Naive thymus-derived CD8-positive, alpha-beta T cell (primary cell): ENCODE data around the gene PRPF19. TPM values are rescaled to one million over a fixed set of nuclear protein-coding genes. Genes with fewer than 3 reads are reported as not detected.

Source experiments
- ATAC-seq, 2 donors: fragments of 150-1000 bp; cut with Tn5 transposase in 1 of 2; sonication (Bioruptor Pico), chemical (Tn5 transposase) in 1 of 2; 1 replicate in 1 of 2; 2 replicates in 1 of 2; pipeline ENCODE4 v1.10.0; 2021; ENCODE audit warnings: mild to moderate bottlenecking in 2 of 2, moderate library complexity in 2 of 2
- POLR2A ChIA-PET: fragments of 350-600 bp; sonication (Branson Sonifier 250); formaldehyde crosslinking; loops from one replicate; lab custom pipeline; 2021; ENCODE audit warnings: antibody characterized with exemption; lab: Charles Lee
- DNase-seq, 10 donors: peaks; one replicate each; pipeline versions ENCODE4 v3.0.0 to v3.0.0-alpha.2; 2020 to 2022
- H3K27ac Mint-ChIP-seq, 10 donors: one replicate each; pipeline ENCODE4 v1.8.0; 2020 to 2022; ENCODE audit warnings: mild to moderate bottlenecking in 10 of 10, mixed read lengths in 10 of 10, moderate library complexity in 4 of 10, inconsistent platforms in 1 of 10
- H3K27me3 Mint-ChIP-seq, 5 donors: one replicate each; pipeline ENCODE4 v1.8.0; 2021 to 2022; ENCODE audit warnings: mixed read lengths in 5 of 5
- H3K36me3 Mint-ChIP-seq, 3 donors: one replicate each; pipeline ENCODE4 v1.8.0; 2020 to 2022; ENCODE audit warnings: mixed read lengths in 3 of 3, mild to moderate bottlenecking in 2 of 3, inconsistent platforms in 1 of 3
- H3K4me1 Mint-ChIP-seq, 4 donors: one replicate each; pipeline ENCODE4 v1.8.0; 2021 to 2022; ENCODE audit warnings: mixed read lengths in 4 of 4
- H3K4me3 Mint-ChIP-seq, 10 donors: one replicate each; pipeline ENCODE4 v1.8.0; 2020 to 2022; ENCODE audit warnings: mild to moderate bottlenecking in 10 of 10, mixed read lengths in 10 of 10, moderate library complexity in 6 of 10, inconsistent platforms in 1 of 10
- H3K9me3 Mint-ChIP-seq, 9 donors: one replicate each; pipeline ENCODE4 v1.8.0; 2020 to 2022; ENCODE audit warnings: mixed read lengths in 9 of 9, mild to moderate bottlenecking in 3 of 9, inconsistent platforms in 1 of 9, moderate library complexity in 1 of 9
- polyA plus RNA-seq, 3 donors: library from polyadenylated mRNA; unstranded; fragments of 300-500 nt; fragmentation: Illumina TruSeq; gene quantifications; one replicate each; pipeline ENCODE4 v1.2.3, GENCODE V29; 2021
- total RNA-seq, 8 experiments: library from RNA in 2 of 8; stranded (reverse) in 2 of 8; gene quantifications; one replicate each; pipeline ENCODE4 v1.2.3 and lab custom pipeline; 2021 to 2026

Gene PRPF19
- total and polyA plus RNA-seq, 5 experiments from 2014 or later = 14.2 to 98.8 (median 19.5) TPM

- Mint-ChIP-seq H3K36me3 (peaks cover 0 to 29% (median 12%) of the 10 kb centered on the region in 3 donors), H3K9me3 (no peaks in the 10 kb centered on the region), H3K27me3 (peaks cover 0 to 1% (median 0%) of the 10 kb centered on the region in 5 donors), H3K4me3 (no peak overlapping the region), H3K27ac (no peak overlapping the region), H3K4me1 (peaks cover 14 to 38% (median 17%) of the 10 kb centered on the region in 4 donors)
- DNase-seq (no peak), ATAC-seq (no peak)
- POLR2A ChIA-PET = no interaction called here
Measured at GRCh38 chr11:60946601-60947264, 40.3 kb upstream of the PRPF19 start.

- DNase-seq (no peak), ATAC-seq (no peak)
- POLR2A ChIA-PET = interaction anchor here (1.0 to 1.1 kb wide), 2 partner anchors 10 to 30 kb away, joined by 3 to 4 read pairs; no protein-coding TSS in a partner anchor
- peaks cover 11 to 37% (median 14%) of the 10 kb centered on the region in 4 donors for H3K4me1 Mint-ChIP-seq
- peaks cover 0 to 1% (median 0%) of the 10 kb centered on the region in 5 donors for H3K27me3 Mint-ChIP-seq
- H3K36me3 Mint-ChIP-seq = peaks cover 0 to 43% (median 12%) of the 10 kb centered on the region in 3 donors
- H3K9me3 Mint-ChIP-seq = no peaks in the 10 kb centered on the region
- H3K4me3 Mint-ChIP-seq = peak overlapping the region in 1 of 10 donors; percentile 45
- peak overlapping the region in 2 of 10 donors; percentile 32 to 40 for H3K27ac Mint-ChIP-seq
Measured at GRCh38 chr11:60945295-60945667, 38.9 kb upstream of the PRPF19 start.

- Mint-ChIP-seq H3K36me3 (peaks cover 0 to 43% (median 12%) of the 10 kb centered on the region in 3 donors), H3K4me3 (peak overlapping the region in 1 of 10 donors; percentile 45), H3K4me1 (peaks cover 7 to 31% (median 12%) of the 10 kb centered on the region in 4 donors), H3K27ac (peak overlapping the region in 2 of 10 donors; percentile 56 to 61), H3K27me3 (peaks cover 0 to 1% (median 0%) of the 10 kb centered on the region in 5 donors), H3K9me3 (no peaks in the 10 kb centered on the region)
- DNase-seq (no peak), ATAC-seq (no peak)
- POLR2A ChIA-PET = interaction anchor here (1.0 to 1.1 kb wide), 2 partner anchors 10 to 30 kb away, joined by 3 to 4 read pairs; no protein-coding TSS in a partner anchor
Measured at GRCh38 chr11:60944490-60945294, 38.3 kb upstream of the PRPF19 start.

- no peak for ATAC-seq
- H3K27ac Mint-ChIP-seq = peak overlapping the region in 1 of 10 donors; percentile 67
- peaks cover 0 to 1% (median 0%) of the 10 kb centered on the region in 5 donors for H3K27me3 Mint-ChIP-seq
Measured at GRCh38 chr11:60942970-60943565, 36.7 kb upstream of the PRPF19 start.

GRCh38 chr11:60942219-60942618, 35.8 kb upstream of the PRPF19 start:
- POLR2A ChIA-PET = interaction anchor here (0.6 kb wide), 1 partner anchor 252 kb away, joined by 4 read pairs; no protein-coding TSS in a partner anchor

More at GRCh38 chr11:60942970-60943565, 36.7 kb upstream of the PRPF19 start:
- POLR2A ChIA-PET = no interaction called here
- Mint-ChIP-seq H3K4me1 (peaks cover 0 to 17% (median 5%) of the 10 kb centered on the region in 4 donors), H3K9me3 (no peaks in the 10 kb centered on the region), H3K36me3 (peaks cover 0 to 47% (median 12%) of the 10 kb centered on the region in 3 donors), H3K4me3 (no peak overlapping the region)
- DNase-seq = no peak

GRCh38 chr11:60941371-60942119, 35.2 kb upstream of the PRPF19 start:
- Mint-ChIP-seq H3K27me3 (peaks cover 0 to 1% (median 0%) of the 10 kb centered on the region in 5 donors), H3K9me3 (no peaks in the 10 kb centered on the region), H3K27ac (peak overlapping the region in 2 of 10 donors; percentile 51 to 68), H3K4me1 (peaks cover 0 to 16% (median 5%) of the 10 kb centered on the region in 4 donors), H3K36me3 (peaks cover 0 to 46% (median 12%) of the 10 kb centered on the region in 3 donors), H3K4me3 (no peak overlapping the region)
- POLR2A ChIA-PET = interaction anchor here (0.6 kb wide), 1 partner anchor 253 kb away, joined by 4 read pairs; no protein-coding TSS in a partner anchor
- ATAC-seq = no peak
- no peak for DNase-seq

More at GRCh38 chr11:60942219-60942618, 35.8 kb upstream of the PRPF19 start:
- Mint-ChIP-seq H3K9me3 (no peaks in the 10 kb centered on the region), H3K27ac (peak overlapping the region in 3 of 10 donors; percentile 21 to 51 (median 40)), H3K36me3 (peaks cover 0 to 47% (median 12%) of the 10 kb centered on the region in 3 donors), H3K4me1 (peaks cover 0 to 16% (median 5%) of the 10 kb centered on the region in 4 donors), H3K27me3 (peaks cover 0 to 1% (median 0%) of the 10 kb centered on the region in 5 donors), H3K4me3 (no peak overlapping the region)
- DNase-seq = no peak
- ATAC-seq = no peak

- DNase-seq (no peak), ATAC-seq (no peak)
- Mint-ChIP-seq H3K27me3 (peaks cover 0 to 1% (median 0%) of the 10 kb centered on the region in 5 donors), H3K36me3 (peaks cover 0 to 36% (median 2%) of the 10 kb centered on the region in 3 donors), H3K9me3 (no peaks in the 10 kb centered on the region), H3K4me1 (peaks cover 0 to 9% (median 3%) of the 10 kb centered on the region in 4 donors), H3K4me3 (no peak overlapping the region), H3K27ac (peak overlapping the region in 3 of 10 donors; percentile 34 to 70 (median 67))
- POLR2A ChIA-PET = interaction anchor here (0.5 to 1.3 kb wide), 3 partner anchors 22 to 103 kb away, joined by 3 to 4 read pairs (median 4); no protein-coding TSS in a partner anchor
Measured at GRCh38 chr11:60939855-60940254, 33.5 kb upstream of the PRPF19 start.

GRCh38 chr11:60939301-60939700, 32.9 kb upstream of the PRPF19 start:
- H3K4me3 Mint-ChIP-seq = no peak overlapping the region
- POLR2A ChIA-PET = no interaction called here
- peaks cover 0 to 33% (median 2%) of the 10 kb centered on the region in 3 donors for H3K36me3 Mint-ChIP-seq
- H3K27ac Mint-ChIP-seq = no peak overlapping the region
- peaks cover 0 to 1% (median 0%) of the 10 kb centered on the region in 5 donors for H3K27me3 Mint-ChIP-seq
- H3K9me3 Mint-ChIP-seq = no peaks in the 10 kb centered on the region
- DNase-seq (no peak), ATAC-seq (no peak)
- H3K4me1 Mint-ChIP-seq = peaks cover 0 to 8% (median 3%) of the 10 kb centered on the region in 4 donors

GRCh38 chr11:60938500-60938899, 32.1 kb upstream of the PRPF19 start:
- no peak for DNase-seq
- Mint-ChIP-seq H3K4me3 (no peak overlapping the region), H3K4me1 (peaks cover 0 to 4% (median 1%) of the 10 kb centered on the region in 4 donors), H3K27me3 (no peaks in the 10 kb centered on the region), H3K36me3 (peaks cover 0 to 29% (median 2%) of the 10 kb centered on the region in 3 donors), H3K9me3 (no peaks in the 10 kb centered on the region), H3K27ac (peak overlapping the region in 2 of 10 donors; percentile 31 to 38)
- POLR2A ChIA-PET = no interaction called here
- ATAC-seq = no peak

- Mint-ChIP-seq H3K4me3 (no peak overlapping the region), H3K27me3 (no peaks in the 10 kb centered on the region), H3K9me3 (no peaks in the 10 kb centered on the region), H3K36me3 (peaks cover 0 to 26% (median 2%) of the 10 kb centered on the region in 3 donors), H3K27ac (peak overlapping the region in 1 of 10 donors; percentile 31), H3K4me1 (peaks cover 0 to 4% (median 1%) of the 10 kb centered on the region in 4 donors)
- POLR2A ChIA-PET = no interaction called here
- DNase-seq (no peak), ATAC-seq (no peak)
Measured at GRCh38 chr11:60937811-60938210, 31.4 kb upstream of the PRPF19 start.

GRCh38 chr11:60937144-60937527, 30.8 kb upstream of the PRPF19 start:
- POLR2A ChIA-PET = interaction anchor here (0.6 kb wide), 1 partner anchor 13 kb away, joined by 3 read pairs; no protein-coding TSS in a partner anchor
- Mint-ChIP-seq H3K4me3 (no peak overlapping the region), H3K4me1 (peaks cover 0 to 8% (median 1%) of the 10 kb centered on the region in 4 donors), H3K36me3 (peaks cover 0 to 21% (median 0%) of the 10 kb centered on the region in 3 donors), H3K9me3 (no peaks in the 10 kb centered on the region), H3K27ac (peak overlapping the region in 3 of 10 donors; percentile 31 to 88 (median 43)), H3K27me3 (no peaks in the 10 kb centered on the region)
- no peak for ATAC-seq
- no peak for DNase-seq
